ENCODE measurements around the gene CACNB2.

GRCh38 chr10:18341055-18341454 lies 200.8 kb downstream of the CACNB2 start:
- TF ChIP-seq, protein P1, sequence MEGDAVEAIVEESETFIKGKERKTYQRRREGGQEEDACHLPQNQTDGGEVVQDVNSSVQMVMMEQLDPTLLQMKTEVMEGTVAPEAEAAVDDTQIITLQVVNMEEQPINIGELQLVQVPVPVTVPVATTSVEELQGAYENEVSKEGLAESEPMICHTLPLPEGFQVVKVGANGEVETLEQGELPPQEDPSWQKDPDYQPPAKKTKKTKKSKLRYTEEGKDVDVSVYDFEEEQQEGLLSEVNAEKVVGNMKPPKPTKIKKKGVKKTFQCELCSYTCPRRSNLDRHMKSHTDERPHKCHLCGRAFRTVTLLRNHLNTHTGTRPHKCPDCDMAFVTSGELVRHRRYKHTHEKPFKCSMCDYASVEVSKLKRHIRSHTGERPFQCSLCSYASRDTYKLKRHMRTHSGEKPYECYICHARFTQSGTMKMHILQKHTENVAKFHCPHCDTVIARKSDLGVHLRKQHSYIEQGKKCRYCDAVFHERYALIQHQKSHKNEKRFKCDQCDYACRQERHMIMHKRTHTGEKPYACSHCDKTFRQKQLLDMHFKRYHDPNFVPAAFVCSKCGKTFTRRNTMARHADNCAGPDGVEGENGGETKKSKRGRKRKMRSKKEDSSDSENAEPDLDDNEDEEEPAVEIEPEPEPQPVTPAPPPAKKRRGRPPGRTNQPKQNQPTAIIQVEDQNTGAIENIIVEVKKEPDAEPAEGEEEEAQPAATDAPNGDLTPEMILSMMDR (IDR thresholded peaks at IDR 0.05 in 4 of 5, conservative IDR thresholded peaks at IDR 0.05 in 1 of 5): no peak
- TF ChIP-seq POLR2A (IDR thresholded peaks at IDR 0.05): no peak

Data from gastrocnemius medialis (tissue), 4 donors.